Panc1 (cell line): ENCODE results near the gene CKMT1B.
"Not testable (repeated sequence)": the region's sequence is repeated elsewhere in the genome, so short reads cannot be mapped to it uniquely, and the experiment has no call there.

Experiments used
- POLR2AphosphoS5 ChIP-seq: IDR thresholded peaks from 2 replicates; pipeline ENCODE4 v1.6.1; 2012; ENCODE audit warnings: mild to moderate bottlenecking, low read depth, low read length, moderate library complexity
- SIN3A ChIP-seq: IDR thresholded peaks from 2 replicates; pipeline ENCODE4 v1.6.1; 2012; ENCODE audit warnings: low read depth, mild to moderate bottlenecking, low read length, moderate library complexity, borderline replicate concordance; ENCODE audit not compliant: insufficient read depth
- TF ChIP-seq, protein P1 (sequence below): fragments of 450-650 bp; IDR thresholded peaks from 2 replicates; pipeline ENCODE4 v1.5.1; 2017; ENCODE audit warnings: mild to moderate bottlenecking
- TF ChIP-seq, protein P2 (sequence below), 2 experiments: IDR thresholded peaks; 2 replicates each; pipeline ENCODE4 v1.6.1; 2011 to 2012; ENCODE audit warnings: low read depth in 2 of 2, control low read depth in 1 of 2, low read length in 1 of 2, mild to moderate bottlenecking in 1 of 2, moderate library complexity in 1 of 2; ENCODE audit not compliant: insufficient read depth in 1 of 2

DNA sequence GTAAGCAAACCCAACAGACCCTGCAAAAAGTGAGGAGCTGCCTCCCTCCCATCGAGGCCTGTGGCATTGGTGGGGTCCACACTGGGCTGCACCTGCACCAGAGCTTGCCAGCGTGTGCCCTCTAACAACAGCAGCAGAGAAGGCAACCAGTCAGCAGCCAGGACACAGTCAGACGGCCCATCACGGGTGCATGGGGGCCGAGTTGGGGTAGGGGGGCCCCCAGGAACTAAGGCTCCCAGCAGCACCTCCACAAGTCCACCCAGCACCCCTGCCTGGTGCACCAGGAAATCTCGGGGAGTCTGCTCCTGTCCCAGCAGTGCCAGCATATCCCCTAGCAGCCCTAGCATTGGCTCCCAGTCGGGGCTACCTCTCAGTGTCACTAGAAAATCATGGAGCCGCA lies 23.9 kb downstream of the CKMT1B start:
- TF ChIP-seq, protein P1, sequence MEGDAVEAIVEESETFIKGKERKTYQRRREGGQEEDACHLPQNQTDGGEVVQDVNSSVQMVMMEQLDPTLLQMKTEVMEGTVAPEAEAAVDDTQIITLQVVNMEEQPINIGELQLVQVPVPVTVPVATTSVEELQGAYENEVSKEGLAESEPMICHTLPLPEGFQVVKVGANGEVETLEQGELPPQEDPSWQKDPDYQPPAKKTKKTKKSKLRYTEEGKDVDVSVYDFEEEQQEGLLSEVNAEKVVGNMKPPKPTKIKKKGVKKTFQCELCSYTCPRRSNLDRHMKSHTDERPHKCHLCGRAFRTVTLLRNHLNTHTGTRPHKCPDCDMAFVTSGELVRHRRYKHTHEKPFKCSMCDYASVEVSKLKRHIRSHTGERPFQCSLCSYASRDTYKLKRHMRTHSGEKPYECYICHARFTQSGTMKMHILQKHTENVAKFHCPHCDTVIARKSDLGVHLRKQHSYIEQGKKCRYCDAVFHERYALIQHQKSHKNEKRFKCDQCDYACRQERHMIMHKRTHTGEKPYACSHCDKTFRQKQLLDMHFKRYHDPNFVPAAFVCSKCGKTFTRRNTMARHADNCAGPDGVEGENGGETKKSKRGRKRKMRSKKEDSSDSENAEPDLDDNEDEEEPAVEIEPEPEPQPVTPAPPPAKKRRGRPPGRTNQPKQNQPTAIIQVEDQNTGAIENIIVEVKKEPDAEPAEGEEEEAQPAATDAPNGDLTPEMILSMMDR: not testable (repeated sequence)
- TF ChIP-seq SIN3A, POLR2AphosphoS5: not testable (repeated sequence)
- TF ChIP-seq, protein P2, sequence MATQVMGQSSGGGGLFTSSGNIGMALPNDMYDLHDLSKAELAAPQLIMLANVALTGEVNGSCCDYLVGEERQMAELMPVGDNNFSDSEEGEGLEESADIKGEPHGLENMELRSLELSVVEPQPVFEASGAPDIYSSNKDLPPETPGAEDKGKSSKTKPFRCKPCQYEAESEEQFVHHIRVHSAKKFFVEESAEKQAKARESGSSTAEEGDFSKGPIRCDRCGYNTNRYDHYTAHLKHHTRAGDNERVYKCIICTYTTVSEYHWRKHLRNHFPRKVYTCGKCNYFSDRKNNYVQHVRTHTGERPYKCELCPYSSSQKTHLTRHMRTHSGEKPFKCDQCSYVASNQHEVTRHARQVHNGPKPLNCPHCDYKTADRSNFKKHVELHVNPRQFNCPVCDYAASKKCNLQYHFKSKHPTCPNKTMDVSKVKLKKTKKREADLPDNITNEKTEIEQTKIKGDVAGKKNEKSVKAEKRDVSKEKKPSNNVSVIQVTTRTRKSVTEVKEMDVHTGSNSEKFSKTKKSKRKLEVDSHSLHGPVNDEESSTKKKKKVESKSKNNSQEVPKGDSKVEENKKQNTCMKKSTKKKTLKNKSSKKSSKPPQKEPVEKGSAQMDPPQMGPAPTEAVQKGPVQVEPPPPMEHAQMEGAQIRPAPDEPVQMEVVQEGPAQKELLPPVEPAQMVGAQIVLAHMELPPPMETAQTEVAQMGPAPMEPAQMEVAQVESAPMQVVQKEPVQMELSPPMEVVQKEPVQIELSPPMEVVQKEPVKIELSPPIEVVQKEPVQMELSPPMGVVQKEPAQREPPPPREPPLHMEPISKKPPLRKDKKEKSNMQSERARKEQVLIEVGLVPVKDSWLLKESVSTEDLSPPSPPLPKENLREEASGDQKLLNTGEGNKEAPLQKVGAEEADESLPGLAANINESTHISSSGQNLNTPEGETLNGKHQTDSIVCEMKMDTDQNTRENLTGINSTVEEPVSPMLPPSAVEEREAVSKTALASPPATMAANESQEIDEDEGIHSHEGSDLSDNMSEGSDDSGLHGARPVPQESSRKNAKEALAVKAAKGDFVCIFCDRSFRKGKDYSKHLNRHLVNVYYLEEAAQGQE (IDR thresholded peaks at IDR 0.05; ENCODE audit: insufficient read depth in 1 of 2, low read depth in 2 of 2, low read length in 1 of 2): not testable (repeated sequence)
